Panc1 (cell line): Measurements from ENCODE around the gene LRP1B. TPM values are rescaled to one million over a fixed set of nuclear protein-coding genes. Genes with fewer than 3 reads are reported as not detected.

Experiments used
- ATAC-seq: fragments of 200-7000 bp; cut with Tn5 transposase; 2 replicates; pipeline ENCODE4 v1.9.1; 2020; ENCODE audit warnings: mild to moderate bottlenecking, moderate library complexity
- BruUV-seq: library from RNA; stranded (reverse); fragments of 400-500 nt; replicated peaks from 2 replicates; lab custom pipeline; 2021; lab: Mats Ljungman, UMichigan
- CTCF ChIA-PET: fragments of 300-600 bp; sonication (Branson Sonifier 250); formaldehyde crosslinking; loops from one replicate; lab custom pipeline; 2022; ENCODE audit warnings: antibody characterized with exemption; lab: Charles Lee
- POLR2A ChIA-PET: fragments of 300-600 bp; sonication (Branson Sonifier 250); formaldehyde crosslinking; loops from one replicate; lab custom pipeline; 2022; ENCODE audit warnings: antibody characterized with exemption; lab: Charles Lee
- DNase-seq: peaks from one replicate; pipeline ENCODE4 v3.0.0-alpha.2; 2010; ENCODE audit warnings: low read depth, low spot score
- H3K27ac ChIP-seq: 2 replicates; pipeline ENCODE4 v1.5.1; 2011; ENCODE audit warnings: mild to moderate bottlenecking, low read length, inconsistent platforms
- H3K27me3 ChIP-seq: fragments of 200-500 bp; sonication (Bioruptor generic); 2 replicates; pipeline ENCODE4 v1.6.0; 2014; ENCODE audit warnings: low read length, inconsistent platforms; ENCODE audit not compliant: control insufficient read depth, insufficient read depth
- H3K36me3 ChIP-seq: fragments of 200-500 bp; sonication (Bioruptor generic); 2 replicates; pipeline ENCODE4 v1.5.1; 2014; ENCODE audit warnings: inconsistent platforms, mild to moderate bottlenecking, low read length, moderate library complexity; ENCODE audit not compliant: control insufficient read depth, insufficient read depth
- H3K4me1 ChIP-seq: 2 replicates; pipeline ENCODE4 v1.5.1; 2011; ENCODE audit warnings: inconsistent platforms, mild to moderate bottlenecking, low read length, moderate library complexity; ENCODE audit not compliant: control insufficient read depth, insufficient read depth
- H3K4me3 ChIP-seq, 2 experiments: 2 replicates each; pipeline ENCODE4 v1.5.1; 2011 to 2012; ENCODE audit warnings: low read depth in 2 of 2, low read length in 2 of 2, mild to moderate bottlenecking in 2 of 2, inconsistent platforms in 1 of 2, moderate library complexity in 1 of 2
- H3K9me3 ChIP-seq: fragments of 200-500 bp; sonication (Bioruptor generic); 2 replicates; pipeline ENCODE4 v1.5.1; 2014; ENCODE audit warnings: low read depth, mild to moderate bottlenecking, inconsistent platforms, low read length, moderate library complexity; ENCODE audit not compliant: control insufficient read depth, insufficient read depth
- CTCF ChIP-seq: fragments of 450-650 bp; IDR thresholded peaks from 2 replicates; pipeline ENCODE4 v1.5.1; 2017; ENCODE audit warnings: mild to moderate bottlenecking
- POLR2AphosphoS5 ChIP-seq: IDR thresholded peaks from 2 replicates; pipeline ENCODE4 v1.6.1; 2012; ENCODE audit warnings: mild to moderate bottlenecking, low read depth, low read length, moderate library complexity
- REST ChIP-seq, 2 experiments: IDR thresholded peaks; 2 replicates each; pipeline ENCODE4 v1.6.1; 2011 to 2012; ENCODE audit warnings: low read depth in 2 of 2, control low read depth in 1 of 2, low read length in 1 of 2, mild to moderate bottlenecking in 1 of 2, moderate library complexity in 1 of 2; ENCODE audit not compliant: insufficient read depth in 1 of 2
- SIN3A ChIP-seq: IDR thresholded peaks from 2 replicates; pipeline ENCODE4 v1.6.1; 2012; ENCODE audit warnings: low read depth, mild to moderate bottlenecking, low read length, moderate library complexity, borderline replicate concordance; ENCODE audit not compliant: insufficient read depth
- TCF7L2 ChIP-seq: IDR thresholded peaks from 2 replicates; pipeline ENCODE4 v1.6.1; 2011; ENCODE audit warnings: mild to moderate bottlenecking, low read depth, low read length, inconsistent platforms
- in situ Hi-C: cut with HindIII; loops from 2 replicates; pipeline ENCODE4 v1.10.0; 2016; ENCODE audit warnings: low sequenced_read_pairs, low pct_unique_long_range_greater_than_20kb
- intact Hi-C: fragments of 100-400 bp; cut with micrococcal nuclease; formaldehyde crosslinking; loops from one replicate; pipeline ENCODE4 v1.10.0; 2022; ENCODE audit not compliant: unreplicated experiment
- total RNA-seq: library from RNA; stranded (reverse); gene quantifications from one replicate; pipeline ENCODE4 v1.2.1, GENCODE V29; 2021; ENCODE audit not compliant: unreplicated experiment

The LRP1B gene
- total RNA-seq, 1 experiment from 2014 or later, result 0.54 TPM

- BruUV-seq, result no TSS peak
- no peaks in the 10 kb centered on the region for H3K27me3 ChIP-seq
- no peak overlapping the region for H3K27ac ChIP-seq
- no peak for TF ChIP-seq REST (IDR thresholded peaks at IDR 0.05; ENCODE audit: insufficient read depth in 1 of 2, low read depth in 2 of 2, low read length in 1 of 2)
- no peak for TF ChIP-seq TCF7L2
- TF ChIP-seq CTCF, result no peak
- TF ChIP-seq POLR2AphosphoS5, result no peak
- TF ChIP-seq SIN3A, result no peak
- no peaks in the 10 kb centered on the region for H3K36me3 ChIP-seq
- in situ Hi-C loops (no loop called here), intact Hi-C loops (no loop called here)
- no peak for ATAC-seq
- no peak overlapping the region for H3K4me3 ChIP-seq
- DNase-seq, result no peak
- ChIA-PET CTCF (no interaction called here), POLR2A (no interaction called here)
- no peaks in the 10 kb centered on the region for H3K4me1 ChIP-seq
- no peaks in the 10 kb centered on the region for H3K9me3 ChIP-seq
Measured at GRCh38 chr2:140718999-140719398, 1411.8 kb downstream of the LRP1B start.

- CTCF ChIA-PET, result no interaction called here
- intact Hi-C loops, result no loop called here
Measured at GRCh38 chr2:140717481-140717880, 1413.3 kb downstream of the LRP1B start.

More at GRCh38 chr2:140717481-140717880, 1413.3 kb downstream of the LRP1B start:
- in situ Hi-C loops, result no loop called here
- POLR2A ChIA-PET, result no interaction called here
- Histone ChIP-seq H3K27me3 (no peaks in the 10 kb centered on the region), H3K27ac (no peak overlapping the region), H3K9me3 (no peaks in the 10 kb centered on the region), H3K36me3 (no peaks in the 10 kb centered on the region), H3K4me3 (no peak overlapping the region), H3K4me1 (no peaks in the 10 kb centered on the region)
- ATAC-seq (no peak), DNase-seq (no peak)
- no TSS peak for BruUV-seq
- TF ChIP-seq TCF7L2 (no peak), SIN3A (no peak), CTCF (no peak), POLR2AphosphoS5 (no peak), REST (IDR thresholded peaks at IDR 0.05; ENCODE audit: insufficient read depth in 1 of 2, low read depth in 2 of 2, low read length in 1 of 2) (no peak)
